CD4-positive, alpha-beta T cell treated with Interleukin-6 at 100 ng/mL for 8 hours (primary cell): ENCODE data around the gene MACROD2.

ENCODE experiments used
- DNase-seq: peaks from one replicate; pipeline ENCODE4 v3.0.0-alpha.2; 2020; ENCODE audit warnings: mixed read lengths, low spot score

Gene MACROD2

DNA sequence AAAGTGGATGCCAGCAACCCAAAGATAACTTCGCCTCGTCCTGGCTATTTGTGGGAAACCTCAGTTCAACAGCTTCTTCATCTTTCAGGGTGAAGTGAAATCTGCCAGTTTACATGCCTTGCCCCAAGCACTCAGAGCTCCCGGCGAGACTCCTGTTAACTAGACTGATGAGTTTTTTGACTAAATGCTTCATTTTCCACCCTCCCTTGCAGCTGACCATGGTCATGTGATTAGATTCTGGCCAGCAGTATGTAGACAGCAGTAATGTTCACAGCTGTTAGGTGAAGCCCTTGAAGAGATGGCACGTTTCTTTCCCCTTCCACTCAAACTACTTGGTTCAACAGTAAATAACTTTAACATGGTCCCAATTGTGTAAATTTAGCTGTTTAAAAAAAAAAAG is 1060.9 kb downstream of the MACROD2 start:
- DNase-seq: no peak

DNA sequence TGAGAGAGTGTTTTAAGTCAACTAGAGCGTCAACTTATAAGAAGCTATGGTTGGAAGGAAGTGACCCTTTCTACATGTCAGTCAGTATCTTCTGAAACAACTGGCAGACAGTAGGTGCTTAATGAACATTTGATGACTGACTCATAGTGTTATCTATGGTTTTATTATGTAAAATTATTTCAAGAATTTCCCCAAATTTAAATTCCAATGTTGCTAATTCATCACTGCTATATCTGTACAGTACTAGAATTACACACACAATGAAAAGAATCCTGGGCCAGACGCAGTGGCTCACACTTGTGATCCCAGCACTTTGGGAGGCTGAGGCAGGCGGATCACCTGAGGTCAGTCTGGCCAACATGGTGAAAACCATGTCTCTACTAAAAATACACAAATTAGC is 1063.5 kb downstream of the MACROD2 start:
- no peak for DNase-seq

DNA sequence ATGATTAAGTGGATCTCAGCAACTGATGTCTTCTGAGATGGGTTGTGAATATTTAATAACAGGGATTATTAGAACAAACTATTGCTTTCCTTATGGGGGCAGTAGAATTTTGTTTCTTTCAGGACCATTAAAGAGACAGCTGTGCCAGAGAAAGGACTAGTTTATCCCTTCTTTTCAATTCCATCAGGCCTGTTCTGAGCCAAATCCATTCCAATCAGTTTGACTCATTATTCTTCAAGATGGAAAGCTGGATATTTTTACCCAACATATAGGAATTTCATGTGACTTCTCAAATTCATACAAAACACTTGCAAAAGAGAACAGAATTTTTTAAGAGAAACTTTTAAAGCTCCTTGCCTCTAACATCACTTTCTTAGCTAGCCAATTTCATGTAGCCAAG is 1064.1 kb downstream of the MACROD2 start:
- DNase-seq: no peak

- no peak for DNase-seq
Measured at GRCh38 chr20:15060265-15061060, 1065.1 kb downstream of the MACROD2 start.

GRCh38 chr20:15061061-15061430 is 1065.7 kb downstream of the MACROD2 start:
- no peak for DNase-seq

DNA sequence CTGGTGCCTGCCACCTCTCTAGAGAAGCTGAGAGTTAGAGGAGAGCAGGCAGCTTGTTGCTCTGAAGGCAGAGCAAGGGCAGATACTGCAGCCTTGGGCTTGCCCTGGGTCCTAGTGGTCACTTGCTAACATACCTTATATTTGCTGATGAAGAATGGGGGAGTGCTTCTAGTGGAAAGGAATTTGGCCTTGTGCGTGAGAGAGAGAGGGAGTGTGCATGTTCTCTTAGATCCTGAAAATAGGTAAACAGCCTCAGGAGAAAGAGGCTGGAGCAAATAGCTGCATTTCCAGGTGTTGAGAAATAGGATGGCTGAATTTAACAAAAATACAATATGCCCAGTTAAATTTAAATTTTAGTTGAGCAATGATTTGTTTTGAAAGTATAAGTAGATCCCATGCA is 1066.6 kb downstream of the MACROD2 start:
- no peak for DNase-seq

GRCh38 chr20:15063081-15063480 is 1067.8 kb downstream of the MACROD2 start:
- no peak for DNase-seq

GRCh38 chr20:15064741-15065140 is 1069.4 kb downstream of the MACROD2 start:
- DNase-seq: no peak

GRCh38 chr20:15065794-15066193 is 1070.5 kb downstream of the MACROD2 start:
- no peak for DNase-seq

DNA sequence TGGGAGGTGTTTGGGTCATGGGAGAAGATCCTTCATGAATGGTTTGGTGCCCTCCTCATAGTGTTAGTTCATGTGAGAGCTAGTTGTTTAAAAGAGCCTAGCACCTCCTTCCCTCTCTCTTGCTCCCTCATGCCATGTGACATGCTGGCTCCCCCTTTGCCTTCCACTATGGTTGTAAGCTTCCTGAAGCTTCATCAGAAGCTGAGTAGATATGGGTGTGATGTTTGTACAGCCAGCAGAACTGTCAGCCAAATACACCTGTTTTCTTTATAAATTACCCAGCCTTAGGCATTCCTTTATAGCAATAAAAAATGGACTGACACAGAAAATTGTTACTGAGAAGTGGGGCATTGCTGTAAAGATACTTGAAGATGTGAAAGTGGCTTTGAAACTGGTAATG is 1073.2 kb downstream of the MACROD2 start:
- no peak for DNase-seq

- no peak for DNase-seq
Measured at GRCh38 chr20:15069355-15069754, 1074.0 kb downstream of the MACROD2 start.

- no peak for DNase-seq
Measured at GRCh38 chr20:15071085-15071808, 1075.9 kb downstream of the MACROD2 start.

- no peak for DNase-seq
Measured at GRCh38 chr20:15072316-15072715, 1077.0 kb downstream of the MACROD2 start.

DNA sequence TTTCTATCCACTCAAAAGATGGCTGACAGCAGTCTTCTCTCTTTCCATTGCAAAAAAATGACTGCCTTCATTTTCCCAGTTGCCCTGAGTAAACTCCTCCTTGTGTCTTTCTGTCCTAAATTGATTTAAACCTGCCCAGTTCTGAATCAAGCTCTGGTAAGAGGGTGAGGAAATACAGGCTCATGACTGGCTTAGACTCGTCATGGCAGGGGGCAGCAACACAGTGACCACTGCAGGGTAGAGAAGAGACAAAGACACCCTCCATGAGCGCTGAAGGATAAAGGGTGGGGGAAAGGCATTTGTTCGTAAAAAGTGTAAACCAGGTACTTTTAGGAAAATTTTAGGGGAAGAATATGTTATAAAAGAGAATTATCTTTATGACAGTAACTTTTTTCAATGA is 1080.3 kb downstream of the MACROD2 start:
- no peak for DNase-seq

DNA sequence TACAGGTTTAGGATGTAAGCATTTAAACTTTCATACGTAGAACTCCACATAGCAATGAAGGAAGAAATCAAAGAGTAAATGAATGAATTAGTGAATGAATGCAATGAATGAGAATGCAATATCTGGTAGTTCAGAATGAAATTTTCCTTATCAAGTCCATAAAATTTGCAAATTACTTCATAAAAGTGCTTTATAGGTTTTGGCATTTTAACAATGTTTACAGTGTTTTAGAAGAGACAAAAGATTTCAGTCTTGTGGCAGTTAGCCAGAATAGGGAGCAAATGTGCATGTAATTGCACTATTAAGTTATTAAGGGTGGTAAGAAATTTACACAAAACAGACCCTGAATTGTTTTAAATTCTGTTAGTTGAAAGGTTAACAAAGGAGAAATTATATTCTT is 1081.5 kb downstream of the MACROD2 start:
- no peak for DNase-seq

GRCh38 chr20:15077733-15078250 is 1082.5 kb downstream of the MACROD2 start:
- no peak for DNase-seq

DNA sequence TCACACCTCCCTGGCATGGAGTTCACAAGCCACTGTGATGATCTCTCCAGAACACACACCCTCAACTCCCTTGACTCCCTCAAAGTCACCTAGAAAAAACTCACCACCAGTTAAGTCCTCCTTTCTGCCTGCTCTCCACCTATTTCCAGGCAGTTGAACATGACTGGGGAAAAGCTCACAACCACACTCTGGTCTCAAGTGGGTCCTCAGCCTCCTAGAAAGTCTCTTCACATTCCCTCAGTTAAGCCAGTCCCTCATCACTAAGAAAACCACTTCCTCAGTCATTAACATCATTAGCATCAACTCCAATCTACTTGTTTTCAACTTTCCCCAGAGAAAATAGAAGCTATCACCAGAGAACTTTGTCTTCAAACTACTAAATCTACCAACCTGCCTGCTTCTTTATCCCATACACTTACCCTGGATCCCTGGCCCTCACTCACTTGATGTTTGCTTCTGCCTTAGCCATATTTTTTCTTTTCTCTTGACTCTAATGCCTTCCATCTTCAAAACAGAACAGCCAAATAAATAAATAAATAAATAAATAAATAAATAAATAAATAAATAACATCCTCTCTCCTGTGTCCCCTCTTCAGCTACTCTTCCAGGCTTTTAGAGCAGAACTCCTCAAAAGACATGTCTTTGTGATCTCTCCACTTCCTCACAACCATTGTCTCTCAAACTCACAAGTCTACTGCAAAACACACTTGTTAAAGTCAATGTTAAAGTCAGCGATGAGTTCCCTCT is 1084.5 kb downstream of the MACROD2 start:
- DNase-seq: no peak

- no peak for DNase-seq
Measured at GRCh38 chr20:15081261-15081660, 1085.9 kb downstream of the MACROD2 start.

DNA sequence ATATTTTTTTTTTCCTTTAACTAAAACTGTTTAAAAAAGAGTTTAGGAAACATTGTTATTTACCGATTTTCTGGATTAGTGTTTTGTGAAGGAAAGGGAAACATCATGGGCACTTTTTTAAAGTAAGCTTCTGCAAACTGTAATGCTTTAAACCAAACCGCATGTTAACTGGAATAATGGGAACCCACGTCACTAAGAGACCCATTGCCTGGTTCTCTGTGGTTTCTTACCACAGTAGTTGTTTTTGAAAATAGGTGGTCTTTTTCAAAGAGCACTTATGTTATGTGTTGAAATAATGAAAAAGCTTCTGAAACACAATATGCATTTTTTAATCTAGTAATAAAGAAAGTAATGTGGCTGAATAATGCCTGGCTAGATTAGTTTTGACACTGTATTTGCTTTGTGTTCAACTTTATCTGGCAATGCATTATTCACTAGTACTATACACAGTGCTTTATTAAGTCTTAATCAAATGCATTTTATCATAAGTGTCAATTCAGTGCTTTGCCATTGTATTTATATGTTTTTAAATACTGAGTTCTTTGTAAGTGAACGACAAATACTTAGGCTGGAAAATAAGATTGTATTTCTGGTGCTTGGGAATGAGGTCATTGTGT is 1096.2 kb downstream of the MACROD2 start:
- DNase-seq: no peak

DNA sequence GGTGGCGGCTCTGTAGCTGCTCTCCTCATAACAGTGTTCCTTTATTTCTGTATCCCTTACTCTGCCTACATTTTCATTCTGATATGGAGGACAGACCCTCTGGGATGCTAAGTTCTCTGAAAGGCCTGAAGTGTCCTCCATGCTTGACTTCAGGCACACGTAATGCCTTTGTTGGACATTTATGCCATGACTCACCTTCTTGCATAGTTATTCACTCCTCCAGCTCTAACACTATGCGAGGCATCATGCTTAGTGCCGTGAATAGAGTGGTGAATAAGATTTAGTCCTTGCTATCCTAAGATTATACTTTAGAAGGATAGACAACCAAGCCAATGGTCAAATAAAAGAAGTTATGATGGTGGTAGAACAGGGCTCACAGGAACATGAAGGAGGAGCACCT is 1103.0 kb downstream of the MACROD2 start:
- no peak for DNase-seq

DNA sequence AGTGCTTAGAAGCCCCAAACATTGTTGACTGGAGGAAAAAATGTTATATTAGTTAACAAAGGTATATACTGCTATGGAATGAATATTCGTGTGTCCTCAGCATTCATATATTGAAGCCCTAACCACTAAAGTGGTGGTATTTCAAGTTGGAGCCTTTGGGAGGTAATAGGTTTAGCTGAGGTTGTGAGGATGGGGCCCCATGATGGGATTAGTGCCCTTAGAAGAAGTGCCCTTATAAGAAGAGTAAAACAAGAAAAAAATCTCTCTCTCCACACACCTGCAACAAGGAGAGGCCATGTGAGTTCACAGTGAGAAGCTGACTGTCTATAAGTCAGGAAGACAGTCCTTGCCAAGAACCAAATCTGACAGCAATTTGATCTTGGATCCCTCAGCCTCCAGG is 1103.8 kb downstream of the MACROD2 start:
- no peak for DNase-seq

- DNase-seq: no peak
Measured at GRCh38 chr20:15100506-15101160, 1105.3 kb downstream of the MACROD2 start.
